Calu3 (cell line): ENCODE data around the gene SIM2. TPM values are rescaled to one million over a fixed set of nuclear protein-coding genes. Genes with fewer than 3 reads are reported as not detected.

Experiments
- BruUV-seq: library from RNA; stranded (reverse); fragments of 400-500 nt; replicated peaks from 2 replicates; lab custom pipeline; 2021; lab: Mats Ljungman, UMichigan
- CTCF ChIA-PET: fragments of 300-600 bp; sonication (Branson Sonifier 250); formaldehyde crosslinking; loops from one replicate; lab custom pipeline; 2022; ENCODE audit warnings: antibody characterized with exemption; lab: Charles Lee
- DNase-seq: peaks from one replicate; pipeline ENCODE4 v3.0.0; 2022
- H3K27ac Mint-ChIP-seq: one replicate; pipeline ENCODE4 v1.8.0; 2022; ENCODE audit warnings: mixed read lengths; ENCODE audit not compliant: unreplicated experiment
- H3K27me3 Mint-ChIP-seq: one replicate; pipeline ENCODE4 v1.8.0; 2022; ENCODE audit warnings: mixed read lengths; ENCODE audit not compliant: unreplicated experiment
- H3K36me3 Mint-ChIP-seq: one replicate; pipeline ENCODE4 v1.8.0; 2022; ENCODE audit warnings: mild to moderate bottlenecking, moderate library complexity, mixed read lengths; ENCODE audit not compliant: insufficient read depth, unreplicated experiment
- H3K4me1 Mint-ChIP-seq: one replicate; pipeline ENCODE4 v1.8.0; 2022; ENCODE audit warnings: mild to moderate bottlenecking, low read depth, mixed read lengths; ENCODE audit not compliant: unreplicated experiment
- H3K4me3 Mint-ChIP-seq: one replicate; pipeline ENCODE4 v1.8.0; 2022; ENCODE audit warnings: mild to moderate bottlenecking, low read depth, moderate library complexity, mixed read lengths; ENCODE audit not compliant: unreplicated experiment
- H3K9me3 Mint-ChIP-seq: one replicate; pipeline ENCODE4 v1.8.0; 2022; ENCODE audit warnings: low read depth, mixed read lengths; ENCODE audit not compliant: unreplicated experiment
- intact Hi-C: fragments of 100-400 bp; cut with micrococcal nuclease; formaldehyde crosslinking; loops from one replicate; pipeline ENCODE4 v1.10.0; 2022; ENCODE audit not compliant: unreplicated experiment
- total RNA-seq: library from RNA; stranded (reverse); gene quantifications from 2 replicates; pipeline ENCODE4 v1.2.3, GENCODE V29; 2022
- TF ChIP-seq, protein P1 (sequence below): fragments of 200-600 bp; IDR thresholded peaks from one replicate; pipeline ENCODE4 v1.8.0; 2022; ENCODE audit warnings: antibody characterized with exemption; ENCODE audit not compliant: unreplicated experiment

The SIM2 gene
- total RNA-seq, 1 experiment from 2014 or later = 15.4 TPM

DNA sequence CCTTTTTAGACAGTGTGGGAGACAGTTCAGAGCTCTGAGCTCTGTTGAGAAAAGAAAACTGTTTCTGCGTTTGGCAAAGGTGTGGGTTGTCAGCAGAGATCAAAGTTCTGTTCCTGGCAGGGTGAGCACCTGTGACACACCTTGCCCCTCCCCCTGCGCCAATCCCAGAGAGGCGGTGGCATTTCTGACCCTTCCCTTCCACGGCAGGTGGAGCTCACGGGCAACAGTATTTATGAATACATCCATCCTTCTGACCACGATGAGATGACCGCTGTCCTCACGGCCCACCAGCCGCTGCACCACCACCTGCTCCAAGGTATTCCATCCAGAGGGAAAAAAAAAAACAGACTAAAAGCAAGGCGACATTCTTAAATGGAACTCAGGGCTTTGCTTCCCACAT, 20.7 kb downstream of the SIM2 start:
- peaks cover 14% of the 10 kb centered on the region for H3K4me1 Mint-ChIP-seq
- H3K27ac Mint-ChIP-seq = peak overlapping the region; percentile 84
- TF ChIP-seq, protein P1, sequence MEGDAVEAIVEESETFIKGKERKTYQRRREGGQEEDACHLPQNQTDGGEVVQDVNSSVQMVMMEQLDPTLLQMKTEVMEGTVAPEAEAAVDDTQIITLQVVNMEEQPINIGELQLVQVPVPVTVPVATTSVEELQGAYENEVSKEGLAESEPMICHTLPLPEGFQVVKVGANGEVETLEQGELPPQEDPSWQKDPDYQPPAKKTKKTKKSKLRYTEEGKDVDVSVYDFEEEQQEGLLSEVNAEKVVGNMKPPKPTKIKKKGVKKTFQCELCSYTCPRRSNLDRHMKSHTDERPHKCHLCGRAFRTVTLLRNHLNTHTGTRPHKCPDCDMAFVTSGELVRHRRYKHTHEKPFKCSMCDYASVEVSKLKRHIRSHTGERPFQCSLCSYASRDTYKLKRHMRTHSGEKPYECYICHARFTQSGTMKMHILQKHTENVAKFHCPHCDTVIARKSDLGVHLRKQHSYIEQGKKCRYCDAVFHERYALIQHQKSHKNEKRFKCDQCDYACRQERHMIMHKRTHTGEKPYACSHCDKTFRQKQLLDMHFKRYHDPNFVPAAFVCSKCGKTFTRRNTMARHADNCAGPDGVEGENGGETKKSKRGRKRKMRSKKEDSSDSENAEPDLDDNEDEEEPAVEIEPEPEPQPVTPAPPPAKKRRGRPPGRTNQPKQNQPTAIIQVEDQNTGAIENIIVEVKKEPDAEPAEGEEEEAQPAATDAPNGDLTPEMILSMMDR = peak; percentile 10
- no peaks in the 10 kb centered on the region for H3K9me3 Mint-ChIP-seq
- peaks cover 34% of the 10 kb centered on the region for H3K36me3 Mint-ChIP-seq
- DNase-seq = peak; percentile 73
- peak overlapping the region; percentile 46 for H3K4me3 Mint-ChIP-seq
- no peaks in the 10 kb centered on the region for H3K27me3 Mint-ChIP-seq
- intact Hi-C loops = no loop called here
- CTCF ChIA-PET = interaction anchor here (0.9 to 1.7 kb wide), 4 partner anchors 58 to 198 kb away, joined by 3 to 9 read pairs (median 4); no protein-coding TSS in a partner anchor
- BruUV-seq = no TSS peak

DNA sequence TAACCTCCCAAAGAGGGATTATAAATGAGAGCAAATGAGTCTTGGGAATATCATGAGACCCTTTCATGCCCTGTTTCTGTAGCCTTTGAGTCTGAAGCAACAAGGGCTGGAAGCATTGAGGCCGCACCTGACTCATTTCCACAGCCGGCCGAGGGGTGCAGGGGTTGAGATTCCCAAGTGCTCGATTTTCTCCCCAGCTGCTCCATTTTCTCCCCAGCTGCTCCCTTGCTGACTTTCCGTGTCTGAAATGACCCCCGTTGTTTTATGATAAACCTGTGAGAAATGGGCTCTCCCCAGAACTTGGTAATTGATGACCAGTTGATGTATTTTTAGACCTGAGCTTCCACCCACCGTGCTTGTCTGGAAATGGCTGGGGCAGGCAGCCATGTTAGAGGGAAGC, 22.9 kb downstream of the SIM2 start:
- H3K36me3 Mint-ChIP-seq = peaks cover 34% of the 10 kb centered on the region
- CTCF ChIA-PET = no interaction called here
- intact Hi-C loops = no loop called here
- DNase-seq = no peak
- TF ChIP-seq, protein P1 = no peak
- H3K4me3 Mint-ChIP-seq = no peak overlapping the region
- no peaks in the 10 kb centered on the region for H3K27me3 Mint-ChIP-seq
- no peaks in the 10 kb centered on the region for H3K9me3 Mint-ChIP-seq
- BruUV-seq = no TSS peak
- no peak overlapping the region for H3K27ac Mint-ChIP-seq
- peaks cover 14% of the 10 kb centered on the region for H3K4me1 Mint-ChIP-seq

DNA sequence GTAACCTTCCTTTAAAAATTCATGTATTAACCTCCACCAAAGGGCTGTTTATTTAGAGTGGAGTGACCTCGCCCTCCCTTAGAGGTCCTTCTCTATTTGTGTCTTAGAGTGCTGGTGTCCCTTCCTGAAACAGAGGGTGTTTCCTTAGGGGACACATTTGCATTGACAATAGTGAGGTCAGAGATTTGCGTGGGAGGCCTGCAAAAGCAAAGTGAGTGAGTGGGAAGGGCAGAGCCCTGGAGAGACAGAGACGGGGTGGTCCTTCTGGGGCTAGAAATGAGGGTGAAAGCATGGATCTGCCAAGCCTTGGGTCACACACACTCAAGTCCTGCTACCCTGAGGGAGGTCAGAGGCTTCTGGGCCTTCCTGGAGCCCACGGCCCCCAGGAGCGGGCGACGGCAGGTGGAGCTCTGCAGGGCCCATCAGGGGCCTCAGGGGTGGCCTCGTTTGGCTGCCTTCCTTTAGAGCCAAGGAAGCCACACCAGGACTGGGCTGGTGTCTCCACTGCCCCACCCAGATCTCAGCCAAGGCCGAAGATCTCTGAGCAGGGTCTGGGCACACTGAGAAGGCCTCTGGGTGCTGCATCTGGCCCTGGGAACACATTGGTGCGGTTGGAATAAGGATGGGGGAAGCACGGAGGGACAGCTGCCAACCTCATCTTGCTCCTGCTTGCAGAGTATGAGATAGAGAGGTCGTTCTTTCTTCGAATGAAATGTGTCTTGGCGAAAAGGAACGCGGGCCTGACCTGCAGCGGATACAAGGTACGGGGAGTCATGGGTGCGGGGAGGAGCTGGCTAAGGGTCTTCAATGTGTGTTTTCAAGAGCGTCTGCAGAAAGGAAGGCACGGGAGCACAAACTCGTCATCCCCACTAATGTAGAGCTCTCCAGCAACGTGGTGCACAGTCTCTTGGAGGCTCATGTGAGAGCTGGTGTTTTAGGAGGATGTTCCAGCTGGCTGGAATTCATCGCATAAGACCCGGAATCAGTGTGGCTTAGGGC, 23.8 kb downstream of the SIM2 start:
- CTCF ChIA-PET = no interaction called here
- TF ChIP-seq, protein P1 = no peak
- H3K27me3 Mint-ChIP-seq = no peaks in the 10 kb centered on the region

DNA sequence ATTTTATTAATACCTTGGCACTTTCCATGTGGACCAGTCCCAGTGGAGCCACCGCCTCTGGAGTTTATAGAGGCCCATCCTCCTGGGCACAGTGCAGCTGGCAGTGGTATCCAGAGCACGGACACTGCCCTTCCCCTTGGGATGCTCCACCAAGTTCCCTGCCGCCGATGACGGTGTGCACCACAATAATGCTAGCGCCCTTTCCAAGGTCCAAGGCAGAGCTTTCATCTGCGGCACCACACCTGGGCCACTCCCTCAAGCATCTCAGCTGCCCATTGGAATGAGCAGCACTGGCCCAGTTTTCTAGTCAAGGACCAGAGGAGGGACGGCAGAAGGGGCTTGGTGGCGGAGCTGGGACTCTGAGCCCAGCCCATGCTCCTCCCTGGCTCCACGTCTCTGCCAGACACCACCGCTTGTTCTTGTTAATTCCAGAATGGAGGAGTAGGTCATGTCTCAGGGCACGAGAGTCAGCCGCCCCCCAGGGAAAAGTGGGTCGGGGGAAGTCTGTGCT, 24.5 kb downstream of the SIM2 start:
- no TSS peak for BruUV-seq
- H3K4me3 Mint-ChIP-seq = no peak overlapping the region

More for the DNA sequence above, 23.8 kb downstream of the SIM2 start:
- peaks cover 14% of the 10 kb centered on the region for H3K4me1 Mint-ChIP-seq
- peaks cover 34% of the 10 kb centered on the region for H3K36me3 Mint-ChIP-seq
- H3K27ac Mint-ChIP-seq = no peak overlapping the region
- intact Hi-C loops = no loop called here
- H3K4me3 Mint-ChIP-seq = no peak overlapping the region
- no peak for DNase-seq
- no TSS peak for BruUV-seq
- H3K9me3 Mint-ChIP-seq = no peaks in the 10 kb centered on the region

More for the DNA sequence above, 24.5 kb downstream of the SIM2 start:
- H3K27me3 Mint-ChIP-seq = no peaks in the 10 kb centered on the region
- peaks cover 13% of the 10 kb centered on the region for H3K4me1 Mint-ChIP-seq
- H3K27ac Mint-ChIP-seq = no peak overlapping the region
- TF ChIP-seq, protein P1 = no peak
- H3K36me3 Mint-ChIP-seq = peaks cover 31% of the 10 kb centered on the region
- CTCF ChIA-PET = no interaction called here
- no peaks in the 10 kb centered on the region for H3K9me3 Mint-ChIP-seq
- DNase-seq = no peak
- intact Hi-C loops = no loop called here
